Stimulated activated CD4-positive, alpha-beta T cell treated with anti-CD3 and anti-CD28 coated beads, Interleukin-15, amount 100 ng/mL, for 1 hour (primary cell): ENCODE measurements around the gene ZDHHC8.

ENCODE experiments used
- DNase-seq, 2 donors: peaks; one replicate each; pipeline ENCODE4 v3.0.0-alpha.2; 2020; ENCODE audit warnings: low read depth in 1 of 2, low spot score in 1 of 2

ZDHHC8 gene

DNA sequence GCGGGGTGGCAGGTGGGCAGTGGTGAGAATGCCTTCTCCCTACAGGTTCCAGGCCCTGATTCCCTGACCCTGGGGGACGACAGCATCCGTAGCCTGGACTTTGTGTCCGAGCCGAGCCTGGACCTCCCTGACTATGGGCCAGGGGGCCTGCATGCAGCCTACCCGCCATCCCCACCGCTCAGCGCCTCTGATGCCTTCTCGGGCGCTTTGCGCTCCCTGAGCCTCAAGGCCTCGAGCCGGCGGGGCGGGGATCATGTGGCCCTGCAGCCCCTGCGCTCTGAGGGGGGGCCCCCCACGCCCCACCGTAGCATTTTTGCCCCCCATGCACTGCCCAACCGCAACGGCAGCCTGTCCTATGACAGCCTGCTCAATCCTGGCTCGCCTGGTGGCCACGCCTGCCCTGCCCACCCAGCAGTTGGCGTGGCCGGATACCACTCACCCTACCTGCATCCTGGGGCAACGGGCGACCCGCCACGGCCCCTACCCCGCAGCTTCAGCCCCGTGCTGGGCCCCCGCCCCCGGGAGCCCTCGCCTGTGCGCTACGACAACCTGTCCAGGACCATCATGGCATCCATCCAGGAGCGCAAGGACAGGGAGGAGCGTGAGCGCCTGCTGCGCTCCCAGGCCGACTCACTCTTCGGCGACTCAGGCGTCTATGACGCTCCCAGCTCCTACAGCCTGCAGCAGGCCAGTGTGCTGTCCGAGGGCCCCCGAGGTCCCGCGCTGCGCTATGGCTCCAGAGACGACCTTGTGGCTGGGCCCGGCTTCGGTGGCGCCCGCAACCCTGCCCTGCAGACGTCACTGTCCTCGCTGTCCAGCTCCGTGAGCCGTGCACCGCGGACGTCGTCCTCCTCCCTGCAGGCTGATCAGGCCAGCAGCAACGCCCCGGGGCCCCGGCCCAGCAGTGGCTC lies 11.4 kb downstream of the ZDHHC8 start:
- no peak for DNase-seq

DNA sequence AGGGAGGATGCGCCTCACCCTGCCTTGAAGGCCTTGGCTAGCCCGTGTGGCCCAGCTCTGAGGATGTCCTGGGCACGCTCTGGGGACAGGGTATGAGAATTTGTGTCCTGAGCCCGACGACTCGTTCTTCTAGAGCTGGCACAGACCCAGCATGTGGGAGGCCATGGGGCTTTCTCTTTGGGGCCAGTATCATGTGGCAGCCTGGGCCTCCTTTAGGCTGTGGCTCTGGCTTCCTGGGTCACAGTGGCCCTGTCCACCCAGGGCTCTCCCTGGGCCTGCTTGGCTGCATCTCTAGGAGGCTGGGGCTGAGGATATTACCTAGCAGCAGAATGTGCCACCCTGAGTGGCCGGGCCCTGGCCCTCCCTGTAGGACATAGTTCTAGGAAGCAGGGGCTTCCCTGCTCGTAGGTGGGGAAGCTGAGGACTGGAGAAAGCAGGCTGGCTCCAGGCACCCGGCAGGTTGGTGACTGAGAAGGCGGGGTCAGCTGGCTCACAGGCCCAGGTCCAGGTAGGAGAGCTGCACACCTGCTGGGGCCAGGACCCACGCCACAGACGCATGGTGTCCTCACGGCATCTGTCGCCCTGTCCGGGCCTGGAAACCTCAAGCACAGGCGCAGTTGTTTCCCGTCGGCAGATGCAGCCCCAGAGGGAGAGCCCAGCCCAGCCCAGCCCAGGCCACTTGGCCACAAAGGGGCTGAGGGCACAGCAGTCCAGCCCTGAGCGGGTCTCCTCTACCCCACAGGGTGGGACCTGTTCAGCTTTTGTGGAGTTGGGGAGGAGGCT lies 12.5 kb downstream of the ZDHHC8 start:
- DNase-seq = no peak

DNA sequence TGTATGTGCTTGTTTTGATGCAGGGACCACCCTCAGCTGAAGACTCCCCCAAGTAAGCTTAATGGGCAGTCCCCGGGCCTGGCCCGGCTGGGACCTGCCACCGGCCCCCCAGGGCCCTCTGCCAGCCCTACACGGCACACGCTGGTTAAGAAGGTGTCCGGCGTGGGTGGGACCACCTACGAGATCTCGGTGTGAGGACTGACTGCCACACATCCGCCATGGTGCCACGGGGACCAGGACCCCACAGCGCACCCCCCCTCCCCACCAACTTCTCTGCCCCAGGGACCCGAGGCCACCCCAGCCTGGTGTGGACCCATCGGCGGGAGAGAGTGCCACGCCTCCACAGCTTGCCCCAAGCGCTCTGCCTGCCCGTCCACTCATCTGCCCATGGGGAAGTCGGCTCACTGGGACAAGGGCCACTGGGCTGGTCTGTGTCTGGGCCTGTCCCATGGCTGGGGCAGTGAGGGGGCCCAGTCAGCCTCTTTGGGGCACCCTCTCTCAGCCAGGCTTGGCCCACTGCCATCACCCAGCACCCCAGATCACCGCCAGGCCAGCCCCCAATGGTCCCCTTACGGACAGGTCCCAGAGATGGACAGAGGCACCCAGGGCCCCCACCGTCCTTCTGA lies 13.7 kb downstream of the ZDHHC8 start:
- no peak for DNase-seq

DNA sequence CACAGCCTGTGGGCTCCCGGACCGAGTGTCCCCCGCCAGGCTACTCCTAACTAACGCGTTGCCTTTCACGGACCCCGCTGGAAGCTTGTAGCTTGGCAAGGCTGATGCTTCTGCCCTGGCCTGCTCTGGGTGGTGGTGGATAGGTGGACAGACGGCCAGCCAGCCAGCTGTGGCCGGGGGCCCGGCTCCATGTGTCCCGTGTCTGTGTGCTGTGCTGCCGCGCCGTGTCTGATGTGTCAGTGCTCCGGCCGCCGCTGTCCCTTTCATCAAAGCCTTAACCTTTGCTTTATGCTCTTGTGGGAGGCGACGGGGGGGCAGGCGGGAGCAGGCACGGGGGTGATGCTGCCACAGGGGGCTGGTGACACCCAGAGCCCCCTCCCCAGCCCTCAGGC lies 14.2 kb downstream of the ZDHHC8 start:
- DNase-seq = no peak

DNA sequence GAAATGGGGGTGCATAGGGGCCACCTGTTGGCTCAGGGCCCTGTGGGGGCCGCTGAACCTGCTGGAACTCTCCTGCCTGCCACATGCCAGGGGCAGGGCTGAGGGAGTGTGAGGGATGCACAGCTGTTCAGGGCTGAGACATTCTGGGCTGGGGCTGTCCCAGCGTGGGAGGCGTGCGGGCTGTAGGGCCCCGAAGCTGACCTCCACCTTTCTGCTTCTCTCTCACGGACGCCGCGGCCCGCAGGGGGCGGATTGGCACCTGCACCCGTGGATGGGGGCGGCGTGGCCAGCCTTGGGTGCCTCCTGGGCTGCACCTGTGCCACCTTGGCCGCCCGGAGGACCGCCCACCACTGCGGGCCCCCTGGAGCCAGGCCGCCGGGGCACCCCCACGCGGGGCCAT lies 15.2 kb downstream of the ZDHHC8 start:
- DNase-seq = no peak

DNA sequence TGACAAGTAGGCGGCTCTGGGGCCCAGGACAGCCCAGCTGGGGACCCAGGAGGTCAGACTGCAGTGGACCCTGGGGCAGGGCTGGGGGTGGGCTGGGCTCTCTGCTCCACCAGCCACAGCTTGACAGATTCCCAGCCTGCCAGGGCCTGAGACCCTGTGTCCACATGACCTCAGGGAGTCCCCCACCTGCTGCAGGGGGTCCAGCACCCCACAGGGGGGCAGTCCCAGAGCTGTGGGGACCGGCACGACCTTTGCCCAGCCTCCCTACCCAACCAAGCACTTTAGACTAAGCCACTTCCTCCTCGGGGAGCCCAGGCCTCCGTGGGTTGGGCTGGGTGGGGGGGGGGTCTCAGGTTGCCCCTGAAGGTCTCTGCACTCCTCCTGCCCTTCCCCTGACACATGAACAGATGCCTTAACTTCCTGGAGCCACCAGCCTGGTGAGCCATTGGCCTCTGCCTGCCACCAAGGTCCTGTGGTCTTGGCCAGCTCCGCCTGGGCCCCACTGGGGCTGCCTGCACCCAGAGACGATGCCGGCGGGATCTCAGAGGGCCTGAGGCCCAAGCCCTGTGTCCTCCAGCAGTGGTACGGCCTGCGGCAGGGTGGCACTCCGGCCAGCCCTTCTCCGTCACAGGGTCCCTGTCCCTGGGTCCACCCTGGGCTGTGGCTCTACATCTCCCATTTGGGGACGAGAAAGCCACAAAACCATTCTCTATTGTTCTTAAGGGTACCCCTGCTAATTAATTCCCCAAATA lies 15.8 kb downstream of the ZDHHC8 start:
- no peak for DNase-seq

DNA sequence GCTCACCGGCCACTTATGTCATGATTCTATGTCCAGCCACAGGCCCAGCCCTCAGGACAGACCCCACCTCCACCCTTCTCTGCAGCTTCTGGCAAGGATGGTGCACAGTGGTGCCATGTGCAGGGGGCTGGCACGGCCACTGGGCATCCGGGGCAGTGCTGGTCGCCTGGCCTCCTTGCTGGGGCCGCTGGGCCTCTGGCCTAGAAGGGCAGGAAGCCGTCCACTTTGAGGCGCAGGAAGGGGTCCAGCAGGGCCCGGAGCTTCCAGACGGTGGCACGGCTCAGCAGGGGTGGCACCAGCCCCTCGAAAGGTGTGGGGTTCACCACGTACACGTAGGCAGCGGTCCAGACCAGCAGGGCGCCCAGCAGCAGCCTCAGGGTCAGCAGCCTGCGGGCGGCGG lies 16.8 kb downstream of the ZDHHC8 start:
- DNase-seq = no peak

DNA sequence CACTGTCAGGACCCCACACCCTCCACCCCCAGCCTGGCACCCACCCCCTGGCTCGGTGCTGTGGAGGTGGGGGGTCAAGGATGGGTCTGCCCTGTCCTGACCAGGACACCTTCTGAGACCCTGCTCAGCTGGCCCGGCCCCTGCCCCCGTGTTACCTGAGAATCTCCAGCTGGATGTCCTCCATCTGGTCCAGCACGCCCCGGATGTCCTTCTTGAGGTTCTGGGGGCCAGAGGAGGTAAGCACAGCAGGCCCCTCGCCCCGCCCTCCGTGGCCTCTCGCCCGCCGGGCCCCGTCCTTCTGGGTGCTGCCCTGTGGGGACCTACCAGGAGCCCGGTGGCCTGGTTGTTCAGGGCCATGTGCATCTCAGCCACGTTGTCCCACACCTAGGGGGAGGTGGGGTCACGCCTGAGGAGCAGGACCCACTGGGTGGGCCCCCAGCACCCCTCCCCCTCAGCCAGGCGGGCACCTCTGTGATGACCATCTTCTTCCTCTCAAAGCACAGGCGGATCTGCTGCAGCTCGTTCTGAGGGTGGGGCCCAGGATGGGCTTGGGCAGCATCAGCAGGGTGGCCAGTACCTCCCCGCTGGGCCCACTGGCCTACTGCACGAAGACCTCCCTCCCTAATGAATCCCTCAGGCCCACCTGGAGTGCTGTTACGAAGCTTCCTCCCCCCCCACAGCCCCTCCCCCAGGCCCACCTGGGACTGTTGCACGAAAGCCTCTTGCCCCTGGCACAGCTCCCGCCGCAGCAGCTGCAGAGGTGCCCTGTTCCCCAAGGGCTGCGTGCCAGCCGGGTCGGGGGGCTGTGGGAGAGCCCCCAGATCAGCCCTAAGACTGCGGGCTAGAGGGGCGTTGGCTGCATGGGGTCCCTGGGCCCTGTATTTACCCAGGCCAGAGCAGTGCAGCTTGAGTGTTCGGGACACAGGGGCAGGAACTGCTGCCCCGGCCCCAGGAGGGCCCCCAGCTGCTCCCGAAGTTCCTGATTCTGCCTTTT lies 17.9 kb downstream of the ZDHHC8 start:
- no peak for DNase-seq

DNA sequence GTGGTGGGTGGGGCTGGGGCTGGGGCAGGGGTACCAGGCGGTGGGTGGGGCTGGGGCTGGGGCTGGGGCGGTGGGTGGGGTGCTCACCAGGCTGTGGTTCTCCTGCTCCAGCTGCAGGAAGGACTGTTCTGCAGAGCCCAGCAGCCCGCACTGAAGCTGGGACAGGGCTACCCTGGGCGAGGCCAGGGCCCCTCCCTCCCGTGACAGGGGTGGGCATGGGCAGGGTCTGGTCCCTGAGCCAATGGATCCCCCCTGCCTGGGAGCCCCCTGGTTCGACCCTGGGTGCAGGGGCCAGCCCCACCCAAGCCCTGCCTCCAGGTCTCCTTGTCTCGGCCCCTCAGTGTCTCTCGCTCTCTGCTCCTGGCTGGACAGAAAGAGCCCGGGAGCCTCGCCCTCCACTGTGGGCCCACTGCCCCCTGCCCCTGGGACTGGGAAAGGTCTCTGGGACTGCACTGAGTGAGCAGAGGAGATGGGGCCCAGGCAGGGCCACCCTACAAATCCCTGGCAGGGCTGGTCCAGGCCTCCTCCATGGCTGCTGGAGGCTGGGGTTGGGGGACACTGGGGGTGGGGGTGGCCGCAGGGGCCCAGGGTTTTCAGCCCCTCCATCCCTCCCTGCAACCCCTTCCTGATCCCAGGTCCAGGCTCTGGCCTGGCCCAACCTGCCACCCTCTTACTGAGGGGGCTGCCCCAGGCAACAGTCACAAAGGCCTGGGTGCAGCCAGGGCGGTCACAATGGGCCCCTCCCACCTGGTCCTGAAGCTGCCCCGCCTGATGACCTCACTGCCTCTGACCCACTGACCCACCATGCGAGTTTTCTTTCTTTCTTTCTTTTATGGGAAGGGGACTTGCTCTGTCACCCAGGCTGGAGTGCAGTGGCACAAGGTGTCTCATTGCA lies 19.0 kb downstream of the ZDHHC8 start, which contains the start of gene CCDC188:
TSS of gene CCDC188 (minus strand) at position 675 of the 895 bp plus-strand sequence. CDS start at position 606, 69 bp downstream.
- no peak for DNase-seq

DNA sequence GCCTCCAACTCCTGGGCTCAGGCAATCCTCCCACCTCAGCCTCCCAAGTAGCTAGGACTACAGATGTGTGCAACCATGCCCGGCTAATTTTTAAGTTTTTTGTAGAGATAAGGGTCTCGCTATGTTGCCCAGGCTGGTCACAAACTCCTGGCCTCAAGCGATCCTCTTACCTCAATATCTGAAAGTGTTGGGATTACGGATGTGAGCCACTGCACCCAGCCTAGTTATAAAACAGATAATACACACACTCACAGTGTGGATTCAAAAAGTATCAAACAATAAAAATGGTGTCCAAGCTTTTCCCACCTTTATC lies 19.6 kb downstream of the ZDHHC8 start:
- no peak for DNase-seq

DNA sequence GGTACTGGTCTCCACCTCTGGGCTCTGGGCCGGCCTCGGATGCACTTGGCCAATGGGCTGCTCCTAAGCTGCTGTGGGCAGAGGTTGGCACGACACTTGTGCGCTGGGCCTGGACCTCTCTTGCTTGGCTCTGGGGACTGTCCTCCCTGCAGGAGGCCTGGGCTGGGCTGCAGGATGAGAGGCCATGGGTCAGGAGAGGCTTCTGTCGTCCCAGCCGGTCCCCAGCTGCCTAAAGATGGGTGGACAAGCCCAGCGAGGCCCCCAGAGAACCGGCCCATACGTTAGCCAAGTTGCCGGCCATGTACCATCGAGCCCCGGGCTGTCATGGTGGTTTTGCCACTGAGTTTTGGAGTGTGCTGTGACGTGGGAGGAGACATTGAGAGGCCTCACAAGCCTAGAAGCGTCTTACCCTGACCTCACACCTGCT lies 20.9 kb downstream of the ZDHHC8 start:
- no peak for DNase-seq

DNA sequence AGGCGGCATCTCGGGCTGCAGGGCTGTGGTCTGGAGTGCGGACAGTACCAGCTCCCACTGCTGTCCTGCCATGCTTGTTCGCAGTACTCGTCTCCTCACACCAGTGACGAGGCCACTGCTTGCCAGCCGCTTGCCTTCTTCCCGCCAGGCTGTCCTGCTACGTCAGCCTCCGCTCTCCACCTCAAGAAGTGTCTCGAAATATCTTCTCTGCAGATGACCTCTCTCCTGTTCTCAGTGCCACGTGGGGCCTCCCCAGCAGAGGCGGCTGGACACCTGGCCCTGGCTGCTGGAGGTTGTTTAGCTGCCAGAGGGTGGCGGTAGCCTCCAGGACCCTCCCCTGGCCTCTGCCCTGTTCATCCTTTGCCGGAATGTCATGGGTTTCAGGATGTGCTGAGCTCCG lies 22.3 kb downstream of the ZDHHC8 start:
- no peak for DNase-seq

DNA sequence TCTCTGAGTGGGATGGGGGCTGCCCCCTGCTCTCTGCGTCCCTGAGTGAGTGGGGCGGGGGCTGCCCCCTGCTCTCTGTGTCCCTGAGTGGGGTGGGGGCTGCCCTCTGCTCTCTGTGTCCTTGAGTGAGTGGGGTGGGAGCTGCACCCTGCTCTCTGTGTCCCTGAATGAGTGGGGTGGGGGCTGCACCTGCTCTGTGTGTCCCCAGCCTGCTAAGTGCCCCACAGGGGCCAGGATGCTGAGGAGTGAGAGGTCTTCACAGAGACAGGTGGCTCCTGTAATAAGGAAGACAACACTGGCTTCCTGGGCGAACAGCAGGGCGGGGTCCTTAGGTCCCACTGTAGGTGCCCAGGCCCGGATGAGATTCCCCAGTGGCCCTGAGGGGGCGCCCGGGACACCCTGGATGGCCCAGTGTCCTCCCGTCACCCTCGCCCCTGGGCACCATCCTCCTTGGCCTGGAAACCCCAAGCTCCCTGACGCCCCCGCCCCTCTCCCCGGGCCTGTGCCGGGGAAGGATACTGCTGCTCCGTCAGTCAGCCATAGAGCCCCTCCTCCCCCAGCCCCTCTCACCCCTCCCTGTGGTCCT lies 23.1 kb downstream of the ZDHHC8 start:
- no peak for DNase-seq

DNA sequence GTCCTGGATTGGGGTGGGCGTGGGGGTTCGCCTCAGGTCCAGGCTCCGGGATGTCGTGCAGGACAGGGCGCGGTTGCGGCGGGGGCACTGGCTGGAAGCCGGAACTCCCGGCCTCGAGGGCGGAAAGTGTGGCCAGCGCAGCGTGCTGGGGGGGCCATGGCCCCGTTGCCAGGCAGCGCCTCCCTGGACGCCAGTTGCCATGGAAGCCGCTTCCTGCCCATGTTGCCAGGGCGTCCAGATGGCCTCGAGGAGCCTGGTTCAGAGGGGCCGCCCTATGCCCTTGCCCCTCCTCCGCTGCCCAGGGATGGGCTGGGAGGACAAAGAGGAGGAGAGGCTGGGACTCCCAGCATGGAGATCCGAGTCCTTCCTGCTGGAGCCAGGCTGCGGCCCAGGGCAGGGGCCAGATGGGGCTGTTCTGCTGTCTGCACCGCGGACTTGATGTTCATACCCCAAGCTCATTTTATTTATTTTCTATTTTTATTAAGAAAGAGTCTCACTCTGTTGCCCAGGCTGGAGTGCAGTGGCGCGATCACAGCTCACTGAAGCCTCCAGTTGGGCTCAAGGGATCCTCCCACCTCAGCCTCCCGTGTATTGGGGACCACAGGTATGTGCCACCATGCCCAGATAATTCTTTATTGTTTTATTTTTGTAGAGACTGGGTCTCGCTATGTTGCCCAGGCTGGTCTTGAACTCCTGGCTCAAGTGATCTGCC lies 23.9 kb downstream of the ZDHHC8 start:
- no peak for DNase-seq

DNA sequence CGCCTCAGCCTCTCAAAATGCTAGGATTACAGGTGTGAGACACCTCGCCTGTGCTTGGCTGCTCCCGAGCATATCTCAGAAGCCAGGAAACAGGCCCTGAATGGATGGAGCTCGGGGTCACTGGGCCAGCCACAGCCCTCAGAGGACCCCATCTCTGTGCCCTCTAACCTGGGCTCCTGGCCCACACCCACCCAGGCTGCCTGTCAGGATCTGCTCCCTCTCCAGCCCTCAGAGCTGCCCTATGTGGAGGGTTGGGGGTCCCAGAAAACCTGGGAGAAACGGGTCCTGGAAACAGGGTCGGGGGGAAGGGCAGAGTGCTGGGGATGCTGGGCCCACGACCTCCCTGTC lies 24.4 kb downstream of the ZDHHC8 start:
- DNase-seq = no peak

DNA sequence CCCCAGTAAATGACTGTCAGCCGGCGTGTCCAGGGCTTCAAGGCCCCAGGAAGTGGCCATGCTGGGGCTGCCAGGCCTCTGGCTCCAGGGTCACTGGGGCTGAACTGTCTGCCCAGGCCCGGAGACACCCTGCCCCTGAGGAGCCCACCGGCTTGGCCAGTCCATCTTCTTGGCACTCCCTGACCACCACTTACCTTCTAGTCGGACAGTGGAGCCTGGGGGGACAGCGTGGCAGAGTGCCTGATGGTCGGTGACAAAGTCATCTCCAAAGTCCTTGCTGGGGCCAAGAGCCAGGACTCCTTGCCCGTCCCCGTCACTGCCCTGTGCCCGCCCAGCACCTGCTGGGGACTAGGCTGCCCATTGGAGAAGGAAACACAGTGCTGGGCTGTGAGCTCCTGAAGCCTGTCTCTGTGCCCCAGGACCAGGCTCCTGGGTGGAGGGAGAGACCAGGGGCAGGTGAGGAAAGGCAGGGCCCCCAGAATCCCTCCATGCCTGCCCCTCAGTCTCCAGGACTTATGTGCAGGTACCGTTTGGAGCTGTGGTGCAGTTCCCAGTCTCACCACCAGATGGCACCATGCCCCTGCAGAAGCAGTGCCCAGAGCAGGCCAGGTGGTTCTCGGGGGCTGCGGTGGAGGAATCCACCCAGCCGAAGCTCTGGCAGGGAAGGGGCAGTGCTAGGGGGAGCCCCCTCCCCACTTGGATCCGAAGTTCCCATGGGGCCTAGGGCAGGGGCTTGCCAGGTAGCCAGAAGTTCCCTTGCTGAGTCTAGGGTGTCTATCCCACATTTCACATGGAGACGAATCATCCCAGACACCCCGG lies 25.2 kb downstream of the ZDHHC8 start:
- peak; percentile 76 to 87 for DNase-seq
